ENCODE data around the gene IFITM1.

- TF ChIP-seq, protein P1, sequence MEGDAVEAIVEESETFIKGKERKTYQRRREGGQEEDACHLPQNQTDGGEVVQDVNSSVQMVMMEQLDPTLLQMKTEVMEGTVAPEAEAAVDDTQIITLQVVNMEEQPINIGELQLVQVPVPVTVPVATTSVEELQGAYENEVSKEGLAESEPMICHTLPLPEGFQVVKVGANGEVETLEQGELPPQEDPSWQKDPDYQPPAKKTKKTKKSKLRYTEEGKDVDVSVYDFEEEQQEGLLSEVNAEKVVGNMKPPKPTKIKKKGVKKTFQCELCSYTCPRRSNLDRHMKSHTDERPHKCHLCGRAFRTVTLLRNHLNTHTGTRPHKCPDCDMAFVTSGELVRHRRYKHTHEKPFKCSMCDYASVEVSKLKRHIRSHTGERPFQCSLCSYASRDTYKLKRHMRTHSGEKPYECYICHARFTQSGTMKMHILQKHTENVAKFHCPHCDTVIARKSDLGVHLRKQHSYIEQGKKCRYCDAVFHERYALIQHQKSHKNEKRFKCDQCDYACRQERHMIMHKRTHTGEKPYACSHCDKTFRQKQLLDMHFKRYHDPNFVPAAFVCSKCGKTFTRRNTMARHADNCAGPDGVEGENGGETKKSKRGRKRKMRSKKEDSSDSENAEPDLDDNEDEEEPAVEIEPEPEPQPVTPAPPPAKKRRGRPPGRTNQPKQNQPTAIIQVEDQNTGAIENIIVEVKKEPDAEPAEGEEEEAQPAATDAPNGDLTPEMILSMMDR (IDR thresholded peaks at IDR 0.05) = no peak
- TF ChIP-seq JUN (CRISPR knock-in tag; IDR thresholded peaks at IDR 0.05) (no peak), FOXK1 (CRISPR knock-in tag; IDR thresholded peaks at IDR 0.05) (no peak), ZNF232 (CRISPR knock-in tag; IDR thresholded peaks at IDR 0.05) (no peak), PREB (CRISPR knock-in tag; IDR thresholded peaks at IDR 0.05; ENCODE audit: borderline replicate concordance) (no peak), GABPB1 (CRISPR knock-in tag; IDR thresholded peaks at IDR 0.05) (no peak), ZBTB21 (CRISPR knock-in tag; IDR thresholded peaks at IDR 0.05; ENCODE audit: borderline replicate concordance) (no peak), FOXP1 (CRISPR knock-in tag; IDR thresholded peaks at IDR 0.05; ENCODE audit: borderline replicate concordance) (no peak)
- TF ChIP-seq, protein P2, sequence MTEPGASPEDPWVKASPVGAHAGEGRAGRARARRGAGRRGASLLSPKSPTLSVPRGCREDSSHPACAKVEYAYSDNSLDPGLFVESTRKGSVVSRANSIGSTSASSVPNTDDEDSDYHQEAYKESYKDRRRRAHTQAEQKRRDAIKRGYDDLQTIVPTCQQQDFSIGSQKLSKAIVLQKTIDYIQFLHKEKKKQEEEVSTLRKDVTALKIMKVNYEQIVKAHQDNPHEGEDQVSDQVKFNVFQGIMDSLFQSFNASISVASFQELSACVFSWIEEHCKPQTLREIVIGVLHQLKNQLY (CRISPR knock-in tag; IDR thresholded peaks at IDR 0.05) = no peak
- TF ChIP-seq, protein P3, sequence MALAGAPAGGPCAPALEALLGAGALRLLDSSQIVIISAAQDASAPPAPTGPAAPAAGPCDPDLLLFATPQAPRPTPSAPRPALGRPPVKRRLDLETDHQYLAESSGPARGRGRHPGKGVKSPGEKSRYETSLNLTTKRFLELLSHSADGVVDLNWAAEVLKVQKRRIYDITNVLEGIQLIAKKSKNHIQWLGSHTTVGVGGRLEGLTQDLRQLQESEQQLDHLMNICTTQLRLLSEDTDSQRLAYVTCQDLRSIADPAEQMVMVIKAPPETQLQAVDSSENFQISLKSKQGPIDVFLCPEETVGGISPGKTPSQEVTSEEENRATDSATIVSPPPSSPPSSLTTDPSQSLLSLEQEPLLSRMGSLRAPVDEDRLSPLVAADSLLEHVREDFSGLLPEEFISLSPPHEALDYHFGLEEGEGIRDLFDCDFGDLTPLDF (CRISPR knock-in tag; IDR thresholded peaks at IDR 0.05) = no peak
- TF ChIP-seq, protein P4, sequence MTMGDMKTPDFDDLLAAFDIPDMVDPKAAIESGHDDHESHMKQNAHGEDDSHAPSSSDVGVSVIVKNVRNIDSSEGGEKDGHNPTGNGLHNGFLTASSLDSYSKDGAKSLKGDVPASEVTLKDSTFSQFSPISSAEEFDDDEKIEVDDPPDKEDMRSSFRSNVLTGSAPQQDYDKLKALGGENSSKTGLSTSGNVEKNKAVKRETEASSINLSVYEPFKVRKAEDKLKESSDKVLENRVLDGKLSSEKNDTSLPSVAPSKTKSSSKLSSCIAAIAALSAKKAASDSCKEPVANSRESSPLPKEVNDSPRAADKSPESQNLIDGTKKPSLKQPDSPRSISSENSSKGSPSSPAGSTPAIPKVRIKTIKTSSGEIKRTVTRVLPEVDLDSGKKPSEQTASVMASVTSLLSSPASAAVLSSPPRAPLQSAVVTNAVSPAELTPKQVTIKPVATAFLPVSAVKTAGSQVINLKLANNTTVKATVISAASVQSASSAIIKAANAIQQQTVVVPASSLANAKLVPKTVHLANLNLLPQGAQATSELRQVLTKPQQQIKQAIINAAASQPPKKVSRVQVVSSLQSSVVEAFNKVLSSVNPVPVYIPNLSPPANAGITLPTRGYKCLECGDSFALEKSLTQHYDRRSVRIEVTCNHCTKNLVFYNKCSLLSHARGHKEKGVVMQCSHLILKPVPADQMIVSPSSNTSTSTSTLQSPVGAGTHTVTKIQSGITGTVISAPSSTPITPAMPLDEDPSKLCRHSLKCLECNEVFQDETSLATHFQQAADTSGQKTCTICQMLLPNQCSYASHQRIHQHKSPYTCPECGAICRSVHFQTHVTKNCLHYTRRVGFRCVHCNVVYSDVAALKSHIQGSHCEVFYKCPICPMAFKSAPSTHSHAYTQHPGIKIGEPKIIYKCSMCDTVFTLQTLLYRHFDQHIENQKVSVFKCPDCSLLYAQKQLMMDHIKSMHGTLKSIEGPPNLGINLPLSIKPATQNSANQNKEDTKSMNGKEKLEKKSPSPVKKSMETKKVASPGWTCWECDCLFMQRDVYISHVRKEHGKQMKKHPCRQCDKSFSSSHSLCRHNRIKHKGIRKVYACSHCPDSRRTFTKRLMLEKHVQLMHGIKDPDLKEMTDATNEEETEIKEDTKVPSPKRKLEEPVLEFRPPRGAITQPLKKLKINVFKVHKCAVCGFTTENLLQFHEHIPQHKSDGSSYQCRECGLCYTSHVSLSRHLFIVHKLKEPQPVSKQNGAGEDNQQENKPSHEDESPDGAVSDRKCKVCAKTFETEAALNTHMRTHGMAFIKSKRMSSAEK (CRISPR knock-in tag; IDR thresholded peaks at IDR 0.05; ENCODE audit: borderline replicate concordance) = no peak
- TF ChIP-seq, protein P5, sequence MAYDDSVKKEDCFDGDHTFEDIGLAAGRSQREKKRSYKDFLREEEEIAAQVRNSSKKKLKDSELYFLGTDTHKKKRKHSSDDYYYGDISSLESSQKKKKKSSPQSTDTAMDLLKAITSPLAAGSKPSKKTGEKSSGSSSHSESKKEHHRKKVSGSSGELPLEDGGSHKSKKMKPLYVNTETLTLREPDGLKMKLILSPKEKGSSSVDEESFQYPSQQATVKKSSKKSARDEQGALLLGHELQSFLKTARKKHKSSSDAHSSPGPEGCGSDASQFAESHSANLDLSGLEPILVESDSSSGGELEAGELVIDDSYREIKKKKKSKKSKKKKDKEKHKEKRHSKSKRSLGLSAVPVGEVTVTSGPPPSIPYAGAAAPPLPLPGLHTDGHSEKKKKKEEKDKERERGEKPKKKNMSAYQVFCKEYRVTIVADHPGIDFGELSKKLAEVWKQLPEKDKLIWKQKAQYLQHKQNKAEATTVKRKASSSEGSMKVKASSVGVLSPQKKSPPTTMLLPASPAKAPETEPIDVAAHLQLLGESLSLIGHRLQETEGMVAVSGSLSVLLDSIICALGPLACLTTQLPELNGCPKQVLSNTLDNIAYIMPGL (CRISPR knock-in tag; IDR thresholded peaks at IDR 0.05) = no peak
- TF ChIP-seq, protein P6, sequence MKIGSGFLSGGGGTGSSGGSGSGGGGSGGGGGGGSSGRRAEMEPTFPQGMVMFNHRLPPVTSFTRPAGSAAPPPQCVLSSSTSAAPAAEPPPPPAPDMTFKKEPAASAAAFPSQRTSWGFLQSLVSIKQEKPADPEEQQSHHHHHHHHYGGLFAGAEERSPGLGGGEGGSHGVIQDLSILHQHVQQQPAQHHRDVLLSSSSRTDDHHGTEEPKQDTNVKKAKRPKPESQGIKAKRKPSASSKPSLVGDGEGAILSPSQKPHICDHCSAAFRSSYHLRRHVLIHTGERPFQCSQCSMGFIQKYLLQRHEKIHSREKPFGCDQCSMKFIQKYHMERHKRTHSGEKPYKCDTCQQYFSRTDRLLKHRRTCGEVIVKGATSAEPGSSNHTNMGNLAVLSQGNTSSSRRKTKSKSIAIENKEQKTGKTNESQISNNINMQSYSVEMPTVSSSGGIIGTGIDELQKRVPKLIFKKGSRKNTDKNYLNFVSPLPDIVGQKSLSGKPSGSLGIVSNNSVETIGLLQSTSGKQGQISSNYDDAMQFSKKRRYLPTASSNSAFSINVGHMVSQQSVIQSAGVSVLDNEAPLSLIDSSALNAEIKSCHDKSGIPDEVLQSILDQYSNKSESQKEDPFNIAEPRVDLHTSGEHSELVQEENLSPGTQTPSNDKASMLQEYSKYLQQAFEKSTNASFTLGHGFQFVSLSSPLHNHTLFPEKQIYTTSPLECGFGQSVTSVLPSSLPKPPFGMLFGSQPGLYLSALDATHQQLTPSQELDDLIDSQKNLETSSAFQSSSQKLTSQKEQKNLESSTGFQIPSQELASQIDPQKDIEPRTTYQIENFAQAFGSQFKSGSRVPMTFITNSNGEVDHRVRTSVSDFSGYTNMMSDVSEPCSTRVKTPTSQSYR (CRISPR knock-in tag; IDR thresholded peaks at IDR 0.05) = no peak
These were observed 12.2 kb downstream of the IFITM1 start for GRCh38 chr11:325796-326591.
